ENCODE data around the gene GAB2.

Gene GAB2

GRCh38 chr11:78453140-78453935 lies 35.7 kb upstream of the GAB2 start:
- Histone ChIP-seq H3K4me3 (peak overlapping the region in 1 of 10 experiments; percentile 4; a peak in 2 of 20 replicates), H3K27me3 (no peaks in the 10 kb centered on the region), H3K9me3 (replicated peaks in 1 of 11) (0 out of 22 replicates have a peak, but pooled peaks cover 0 to 4% (median 0%) of the 10 kb centered on the region in 11 experiments), H4K20me1 (no peaks in the 10 kb centered on the region), H3K4me1 (peaks cover 17 to 52% (median 29%) of the 10 kb centered on the region in 10 experiments), H3K4me2 (peak overlapping the region; percentile 49 to 78 (median 68)), H3K9ac (peak overlapping the region in 6 of 11 experiments; percentile 7 to 51 (median 23); a peak in 10 of 22 replicates), H3K27ac (peak overlapping the region in 8 of 11 experiments; percentile 30 to 75 (median 59); a peak in 16 of 22 replicates), H3K36me3 (peaks cover 8 to 55% (median 28%) of the 10 kb centered on the region in 11 experiments; a peak in 19 of 22 replicates)
- TF ChIP-seq Cebpa-rat (IDR thresholded peaks at IDR 0.05): no peak

GRCh38 chr11:78451371-78452150 lies 33.9 kb upstream of the GAB2 start:
- no peak for TF ChIP-seq Cebpa-rat (IDR thresholded peaks at IDR 0.05)
- Histone ChIP-seq H3K27me3 (no peaks in the 10 kb centered on the region), H4K20me1 (no peaks in the 10 kb centered on the region), H3K9ac (no peak overlapping the region), H3K9me3 (replicated peaks in 1 of 11) (0 out of 22 replicates have a peak, but pooled peaks cover 0 to 4% (median 0%) of the 10 kb centered on the region in 11 experiments), H3K4me1 (peaks cover 19 to 52% (median 30%) of the 10 kb centered on the region in 10 experiments), H3K4me3 (no peak overlapping the region), H3K36me3 (peaks cover 7 to 45% (median 17%) of the 10 kb centered on the region in 11 experiments; a peak in 17 of 22 replicates), H3K4me2 (peak overlapping the region in 2 of 11 experiments; percentile 76 to 77; a peak in 1 of 22 replicates), H3K27ac (no peak overlapping the region; a peak in 1 of 22 replicates)

- no peak overlapping the region for H3K4me2 ChIP-seq
- no peak for TF ChIP-seq Cebpa-rat (IDR thresholded peaks at IDR 0.05)
- no peak overlapping the region for H3K9ac ChIP-seq
- no peak overlapping the region for H3K27ac ChIP-seq
- 0 out of 22 replicates have a peak, but pooled peaks cover 0 to 4% (median 0%) of the 10 kb centered on the region in 11 experiments for H3K9me3 ChIP-seq (replicated peaks in 1 of 11)
- no peaks in the 10 kb centered on the region for H3K27me3 ChIP-seq
- no peak overlapping the region for H3K4me3 ChIP-seq
- H4K20me1 ChIP-seq: no peaks in the 10 kb centered on the region
- H3K36me3 ChIP-seq: peaks cover 3 to 44% (median 14%) of the 10 kb centered on the region in 11 experiments; a peak in 15 of 22 replicates
- peaks cover 19 to 52% (median 30%) of the 10 kb centered on the region in 10 experiments for H3K4me1 ChIP-seq
Observed at GRCh38 chr11:78450866-78451265, 33.2 kb upstream of the GAB2 start.

GRCh38 chr11:78449866-78450265 lies 32.2 kb upstream of the GAB2 start:
- Histone ChIP-seq H3K4me2 (no peak overlapping the region), H3K9me3 (replicated peaks in 1 of 11) (0 out of 22 replicates have a peak, but pooled peaks cover 0 to 4% (median 0%) of the 10 kb centered on the region in 11 experiments), H3K36me3 (peaks cover 0 to 41% (median 12%) of the 10 kb centered on the region in 11 experiments; a peak in 15 of 22 replicates)

GRCh38 chr11:78446210-78446609 lies 28.6 kb upstream of the GAB2 start:
- no peak overlapping the region for H3K9ac ChIP-seq
- no peaks in the 10 kb centered on the region for H4K20me1 ChIP-seq
- H3K4me2 ChIP-seq: no peak overlapping the region
- peaks cover 0 to 10% (median 0%) of the 10 kb centered on the region in 10 experiments; a peak in 5 of 20 replicates for H3K4me1 ChIP-seq
- no peaks in the 10 kb centered on the region for H3K9me3 ChIP-seq (replicated peaks in 1 of 11)
- no peaks in the 10 kb centered on the region for H3K27me3 ChIP-seq
- H3K4me3 ChIP-seq: no peak overlapping the region
- H3K36me3 ChIP-seq: peaks cover 6 to 66% (median 35%) of the 10 kb centered on the region in 11 experiments; a peak in 20 of 22 replicates
- no peak overlapping the region for H3K27ac ChIP-seq
- TF ChIP-seq Cebpa-rat (IDR thresholded peaks at IDR 0.05): no peak

More at GRCh38 chr11:78449866-78450265, 32.2 kb upstream of the GAB2 start:
- Histone ChIP-seq H3K4me1 (peaks cover 19 to 46% (median 27%) of the 10 kb centered on the region in 10 experiments), H3K4me3 (no peak overlapping the region), H3K27ac (no peak overlapping the region), H3K9ac (no peak overlapping the region), H4K20me1 (no peaks in the 10 kb centered on the region), H3K27me3 (no peaks in the 10 kb centered on the region)
- TF ChIP-seq Cebpa-rat (IDR thresholded peaks at IDR 0.05): no peak

- peaks cover 0 to 11% (median 0%) of the 10 kb centered on the region in 10 experiments; a peak in 6 of 20 replicates for H3K4me1 ChIP-seq
- no peak for TF ChIP-seq Cebpa-rat (IDR thresholded peaks at IDR 0.05)
- H3K27ac ChIP-seq: no peak overlapping the region
- no peaks in the 10 kb centered on the region for H3K9me3 ChIP-seq (replicated peaks in 1 of 11)
- no peaks in the 10 kb centered on the region for H3K27me3 ChIP-seq
- peaks cover 6 to 69% (median 45%) of the 10 kb centered on the region in 11 experiments; a peak in 20 of 22 replicates for H3K36me3 ChIP-seq
- H4K20me1 ChIP-seq: no peaks in the 10 kb centered on the region
- H3K4me3 ChIP-seq: no peak overlapping the region
- no peak overlapping the region for H3K4me2 ChIP-seq
- no peak overlapping the region for H3K9ac ChIP-seq
Observed at GRCh38 chr11:78444726-78445125, 27.1 kb upstream of the GAB2 start.

GRCh38 chr11:78441956-78442355 lies 24.3 kb upstream of the GAB2 start:
- peaks cover 6 to 90% (median 55%) of the 10 kb centered on the region in 11 experiments; a peak in 20 of 22 replicates for H3K36me3 ChIP-seq
- peaks cover 5 to 28% (median 9%) of the 10 kb centered on the region in 10 experiments; a peak in 17 of 20 replicates for H3K4me1 ChIP-seq
- H4K20me1 ChIP-seq: no peaks in the 10 kb centered on the region
- H3K9ac ChIP-seq: no peak overlapping the region
- H3K4me2 ChIP-seq: no peak overlapping the region
- no peaks in the 10 kb centered on the region for H3K27me3 ChIP-seq
- H3K27ac ChIP-seq: no peak overlapping the region
- TF ChIP-seq Cebpa-rat (IDR thresholded peaks at IDR 0.05): no peak
- no peaks in the 10 kb centered on the region for H3K9me3 ChIP-seq (replicated peaks in 1 of 11)
- H3K4me3 ChIP-seq: no peak overlapping the region

- H4K20me1 ChIP-seq: no peaks in the 10 kb centered on the region
- no peak overlapping the region for H3K4me3 ChIP-seq
- H3K27me3 ChIP-seq: no peaks in the 10 kb centered on the region
- no peak for TF ChIP-seq Cebpa-rat (IDR thresholded peaks at IDR 0.05)
- H3K9ac ChIP-seq: no peak overlapping the region
- peaks cover 3 to 75% (median 64%) of the 10 kb centered on the region in 11 experiments; a peak in 20 of 22 replicates for H3K36me3 ChIP-seq
- H3K9me3 ChIP-seq (replicated peaks in 1 of 11): no peaks in the 10 kb centered on the region
- peak overlapping the region in 9 of 11 experiments; percentile 15 to 53 (median 42); a peak in 11 of 22 replicates for H3K4me2 ChIP-seq
- H3K4me1 ChIP-seq: peaks cover 5 to 26% (median 8%) of the 10 kb centered on the region in 10 experiments; a peak in 16 of 20 replicates
- peak overlapping the region in 2 of 11 experiments; percentile 28 to 42; a peak in 1 of 22 replicates for H3K27ac ChIP-seq
Observed at GRCh38 chr11:78438298-78438975, 20.8 kb upstream of the GAB2 start.
